IPS DF 4.7 (cell line): ENCODE results near the gene PRKCA.
"Not testable (repeated sequence)": the region's sequence is repeated elsewhere in the genome, so short reads cannot be mapped to it uniquely, and the experiment has no call there.

ENCODE experiments used
- DNase-seq: peaks from one replicate; pipeline ENCODE4 v3.0.0-alpha.2; 2013; ENCODE audit warnings: low spot score; ENCODE audit errors: extremely low read depth

PRKCA gene

GRCh38 chr17:66301864-66302741 is at the start of gene PRKCA:
Gene PRKCA, plus strand, starts transcription at chr17:66302613.
- DNase-seq = no peak

- not testable (repeated sequence) for DNase-seq
Observed at GRCh38 chr17:66253458-66253857, 49.0 kb upstream of the PRKCA start.

- DNase-seq = peak; percentile 33
Observed at GRCh38 chr17:66255112-66255511, 47.3 kb upstream of the PRKCA start.

GRCh38 chr17:66255527-66255971 is 46.9 kb upstream of the PRKCA start:
- no peak for DNase-seq

GRCh38 chr17:66260275-66260674 is 42.1 kb upstream of the PRKCA start:
- DNase-seq = no peak

- DNase-seq = no peak
Observed at GRCh38 chr17:66260688-66261087, 41.7 kb upstream of the PRKCA start.

GRCh38 chr17:66262767-66263166 is 39.6 kb upstream of the PRKCA start:
- no peak for DNase-seq

- DNase-seq = no peak
Observed at GRCh38 chr17:66264696-66265095, 37.7 kb upstream of the PRKCA start.

- no peak for DNase-seq
Observed at GRCh38 chr17:66268247-66268927, 34.0 kb upstream of the PRKCA start.

GRCh38 chr17:66270106-66270505 is 32.3 kb upstream of the PRKCA start:
- DNase-seq = no peak

GRCh38 chr17:66271512-66271911 is 30.9 kb upstream of the PRKCA start:
- no peak for DNase-seq

GRCh38 chr17:66272811-66273585 is 29.4 kb upstream of the PRKCA start:
- DNase-seq = no peak

- DNase-seq = no peak
Observed at GRCh38 chr17:66273586-66273848, 28.9 kb upstream of the PRKCA start.

GRCh38 chr17:66275651-66276050 is 26.8 kb upstream of the PRKCA start:
- no peak for DNase-seq

- DNase-seq = no peak
Observed at GRCh38 chr17:66276328-66276937, 26.0 kb upstream of the PRKCA start.

GRCh38 chr17:66277191-66277590 is 25.2 kb upstream of the PRKCA start:
- no peak for DNase-seq

- no peak for DNase-seq
Observed at GRCh38 chr17:66281661-66282369, 20.6 kb upstream of the PRKCA start.

- DNase-seq = no peak
Observed at GRCh38 chr17:66283296-66283934, 19.0 kb upstream of the PRKCA start.

- DNase-seq = no peak
Observed at GRCh38 chr17:66283971-66284370, 18.4 kb upstream of the PRKCA start.

GRCh38 chr17:66285149-66285548 is 17.3 kb upstream of the PRKCA start:
- no peak for DNase-seq

- no peak for DNase-seq
Observed at GRCh38 chr17:66287911-66288310, 14.5 kb upstream of the PRKCA start.
